ENCODE measurements around the gene TBC1D22A.

GRCh38 chr22:46936378-46936903, 174.0 kb downstream of the TBC1D22A start:
- TF ChIP-seq ZNF263 (CRISPR knock-in tag; IDR thresholded peaks at IDR 0.05; ENCODE audit: borderline replicate concordance) (no peak), CTCF (IDR thresholded peaks at IDR 0.05 in 2 of 3, conservative IDR thresholded peaks at IDR 0.05 in 1 of 3; ENCODE audit: insufficient read depth in 2 of 3, low read depth in 1 of 3, low read length in 3 of 3) (no peak), GATA2 (CRISPR knock-in tag; IDR thresholded peaks at IDR 0.05) (no peak), SMARCB1 (IDR thresholded peaks at IDR 0.05; ENCODE audit: insufficient read length, low read depth) (no peak), HDAC2 (IDR thresholded peaks at IDR 0.05) (no peak)

Measured in K562 (cell line).